ENCODE results near the gene FCRLB. TPM values are rescaled to one million over a fixed set of nuclear protein-coding genes. Genes with fewer than 3 reads are reported as not detected.

The FCRLB gene
- total and polyA plus RNA-seq, 9 of the 15 experiments (the other 6 are each of a cell fraction or from before 2014, with no cell fraction given), result 0.20 to 4.6 (median 1.3) TPM

DNA sequence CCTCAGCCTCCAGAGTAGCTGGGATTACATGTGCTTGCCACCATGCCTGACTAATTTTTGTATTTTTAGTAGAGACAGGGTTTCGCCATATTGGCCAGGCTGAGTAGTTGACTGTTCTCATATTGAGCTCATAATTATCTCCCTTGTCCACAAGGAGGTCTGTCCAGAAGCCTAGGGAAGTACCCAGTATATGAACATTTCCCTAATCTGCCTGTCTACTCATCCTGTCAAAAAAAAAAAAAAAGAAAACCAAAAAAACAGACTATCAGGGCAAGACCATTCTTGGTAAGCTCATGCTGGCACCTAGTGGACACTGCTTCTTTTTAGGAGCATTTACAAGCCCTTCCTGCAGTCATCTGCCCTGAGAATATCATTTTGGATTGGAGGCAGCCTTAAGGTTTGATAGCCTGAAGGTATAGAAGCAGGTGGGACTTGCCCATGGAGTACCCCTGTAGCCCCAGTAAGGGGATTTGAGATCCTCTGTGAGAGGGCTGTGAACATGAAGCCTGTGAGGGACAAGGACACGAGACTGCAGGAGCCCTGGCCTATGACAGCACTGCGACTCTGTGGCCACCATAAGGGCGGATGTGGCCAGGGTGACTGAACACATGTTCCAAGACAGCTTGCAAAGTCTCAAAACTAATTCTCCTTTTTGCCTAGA, 17.4 kb downstream of the FCRLB start (continued):
- no peak for TF ChIP-seq ZNF140 (CRISPR knock-in tag; IDR thresholded peaks at IDR 0.05)
- no peak for TF ChIP-seq ZSCAN29 (IDR thresholded peaks at IDR 0.05)
- TF ChIP-seq GTF2A2 (tag; IDR thresholded peaks at IDR 0.05), result no peak
- no peak for TF ChIP-seq ZNF274 (IDR thresholded peaks at IDR 0.05; ENCODE audit: borderline replicate concordance, low read depth, low read length)
- TF ChIP-seq, protein P1, sequence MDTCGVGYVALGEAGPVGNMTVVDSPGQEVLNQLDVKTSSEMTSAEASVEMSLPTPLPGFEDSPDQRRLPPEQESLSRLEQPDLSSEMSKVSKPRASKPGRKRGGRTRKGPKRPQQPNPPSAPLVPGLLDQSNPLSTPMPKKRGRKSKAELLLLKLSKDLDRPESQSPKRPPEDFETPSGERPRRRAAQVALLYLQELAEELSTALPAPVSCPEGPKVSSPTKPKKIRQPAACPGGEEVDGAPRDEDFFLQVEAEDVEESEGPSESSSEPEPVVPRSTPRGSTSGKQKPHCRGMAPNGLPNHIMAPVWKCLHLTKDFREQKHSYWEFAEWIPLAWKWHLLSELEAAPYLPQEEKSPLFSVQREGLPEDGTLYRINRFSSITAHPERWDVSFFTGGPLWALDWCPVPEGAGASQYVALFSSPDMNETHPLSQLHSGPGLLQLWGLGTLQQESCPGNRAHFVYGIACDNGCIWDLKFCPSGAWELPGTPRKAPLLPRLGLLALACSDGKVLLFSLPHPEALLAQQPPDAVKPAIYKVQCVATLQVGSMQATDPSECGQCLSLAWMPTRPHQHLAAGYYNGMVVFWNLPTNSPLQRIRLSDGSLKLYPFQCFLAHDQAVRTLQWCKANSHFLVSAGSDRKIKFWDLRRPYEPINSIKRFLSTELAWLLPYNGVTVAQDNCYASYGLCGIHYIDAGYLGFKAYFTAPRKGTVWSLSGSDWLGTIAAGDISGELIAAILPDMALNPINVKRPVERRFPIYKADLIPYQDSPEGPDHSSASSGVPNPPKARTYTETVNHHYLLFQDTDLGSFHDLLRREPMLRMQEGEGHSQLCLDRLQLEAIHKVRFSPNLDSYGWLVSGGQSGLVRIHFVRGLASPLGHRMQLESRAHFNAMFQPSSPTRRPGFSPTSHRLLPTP (IDR thresholded peaks at IDR 0.05; ENCODE audit: borderline replicate concordance, extremely low read depth, insufficient read length), result no peak
- TF ChIP-seq YY1 (IDR thresholded peaks at IDR 0.05; ENCODE audit: borderline replicate concordance in 1 of 3, control insufficient read depth in 1 of 3, extremely low read depth in 1 of 3, insufficient read depth in 3 of 3, insufficient read length in 1 of 3, insufficient replicate concordance in 2 of 3, low read depth in 1 of 3, low read length in 2 of 3), result peak in 1 of 3 experiments; percentile 36
- TF ChIP-seq NCOR1 (IDR thresholded peaks at IDR 0.05), result peak; percentile 25; the same call in 1 of the 2 replicates
- TF ChIP-seq, protein P2, sequence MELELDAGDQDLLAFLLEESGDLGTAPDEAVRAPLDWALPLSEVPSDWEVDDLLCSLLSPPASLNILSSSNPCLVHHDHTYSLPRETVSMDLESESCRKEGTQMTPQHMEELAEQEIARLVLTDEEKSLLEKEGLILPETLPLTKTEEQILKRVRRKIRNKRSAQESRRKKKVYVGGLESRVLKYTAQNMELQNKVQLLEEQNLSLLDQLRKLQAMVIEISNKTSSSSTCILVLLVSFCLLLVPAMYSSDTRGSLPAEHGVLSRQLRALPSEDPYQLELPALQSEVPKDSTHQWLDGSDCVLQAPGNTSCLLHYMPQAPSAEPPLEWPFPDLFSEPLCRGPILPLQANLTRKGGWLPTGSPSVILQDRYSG (tag; conservative IDR thresholded peaks at IDR 0.05; ENCODE audit: low read depth), result no peak
- TF ChIP-seq ZNF780A (CRISPR knock-in tag; IDR thresholded peaks at IDR 0.05), result no peak
- TF ChIP-seq ZNF785 (CRISPR knock-in tag; IDR thresholded peaks at IDR 0.05), result no peak
- peak; percentile 72; the same call in 1 of the 2 replicates for TF ChIP-seq LARP7 (IDR thresholded peaks at IDR 0.05)
- no peak for TF ChIP-seq BCL6 (CRISPR knock-in tag; IDR thresholded peaks at IDR 0.05)
- no peak for TF ChIP-seq PHB (CRISPR knock-in tag; IDR thresholded peaks at IDR 0.05)
- 0 out of 2 replicates have a peak, but pooled peaks have one; percentile 10 for TF ChIP-seq SPI1 (IDR thresholded peaks at IDR 0.05; ENCODE audit: borderline replicate concordance, low read depth, low read length)
- TF ChIP-seq MCM2 (IDR thresholded peaks at IDR 0.05; ENCODE audit: low read depth), result no peak
- TF ChIP-seq ZNF263 (CRISPR knock-in tag; IDR thresholded peaks at IDR 0.05; ENCODE audit: borderline replicate concordance), result no peak; the same call in 1 of the 2 replicates
- TF ChIP-seq, protein P3, sequence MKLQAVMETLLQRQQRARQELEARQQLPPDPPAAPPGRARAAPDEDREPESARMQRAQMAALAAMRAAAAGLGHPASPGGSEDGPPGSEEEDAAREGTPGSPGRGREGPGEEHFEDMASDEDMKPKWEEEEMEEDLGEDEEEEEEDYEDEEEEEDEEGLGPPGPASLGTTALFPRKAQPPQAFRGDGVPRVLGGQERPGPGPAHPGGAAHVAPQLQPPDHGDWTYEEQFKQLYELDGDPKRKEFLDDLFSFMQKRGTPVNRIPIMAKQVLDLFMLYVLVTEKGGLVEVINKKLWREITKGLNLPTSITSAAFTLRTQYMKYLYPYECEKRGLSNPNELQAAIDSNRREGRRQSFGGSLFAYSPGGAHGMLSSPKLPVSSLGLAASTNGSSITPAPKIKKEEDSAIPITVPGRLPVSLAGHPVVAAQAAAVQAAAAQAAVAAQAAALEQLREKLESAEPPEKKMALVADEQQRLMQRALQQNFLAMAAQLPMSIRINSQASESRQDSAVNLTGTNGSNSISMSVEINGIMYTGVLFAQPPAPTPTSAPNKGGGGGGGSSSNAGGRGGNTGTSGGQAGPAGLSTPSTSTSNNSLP (IDR thresholded peaks at IDR 0.05; ENCODE audit: borderline replicate concordance, low read depth, low read length), result no peak
- no peak for TF ChIP-seq ZNF507 (tag; conservative IDR thresholded peaks at IDR 0.05)
- TF ChIP-seq, protein P4, sequence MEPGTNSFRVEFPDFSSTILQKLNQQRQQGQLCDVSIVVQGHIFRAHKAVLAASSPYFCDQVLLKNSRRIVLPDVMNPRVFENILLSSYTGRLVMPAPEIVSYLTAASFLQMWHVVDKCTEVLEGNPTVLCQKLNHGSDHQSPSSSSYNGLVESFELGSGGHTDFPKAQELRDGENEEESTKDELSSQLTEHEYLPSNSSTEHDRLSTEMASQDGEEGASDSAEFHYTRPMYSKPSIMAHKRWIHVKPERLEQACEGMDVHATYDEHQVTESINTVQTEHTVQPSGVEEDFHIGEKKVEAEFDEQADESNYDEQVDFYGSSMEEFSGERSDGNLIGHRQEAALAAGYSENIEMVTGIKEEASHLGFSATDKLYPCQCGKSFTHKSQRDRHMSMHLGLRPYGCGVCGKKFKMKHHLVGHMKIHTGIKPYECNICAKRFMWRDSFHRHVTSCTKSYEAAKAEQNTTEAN (CRISPR knock-in tag; IDR thresholded peaks at IDR 0.05), result no peak
- no peak for TF ChIP-seq TAF1 (IDR thresholded peaks at IDR 0.05; ENCODE audit: control insufficient read depth, extremely low read depth, insufficient read depth, low read length, severe bottlenecking)
- no peak for TF ChIP-seq ZNF695 (CRISPR knock-in tag; IDR thresholded peaks at IDR 0.05)

Measured in K562 (cell line).